ENCODE measurements around the gene CRTAC1.

GRCh38 chr10:97892506-97892905 is 137.9 kb downstream of the CRTAC1 start:
- TF ChIP-seq POLR2AphosphoS5 (IDR thresholded peaks at IDR 0.05; ENCODE audit: borderline replicate concordance, low read depth, low read length): no peak
- no peak for TF ChIP-seq EZH2 (IDR thresholded peaks at IDR 0.05)

All from SK-N-MC (cell line).